Mucosa of descending colon (tissue), 3 donors: ENCODE data around the gene FA2H. TPM values are rescaled to one million over a fixed set of nuclear protein-coding genes. Genes with fewer than 3 reads are reported as not detected.

ENCODE experiments used
- ATAC-seq: fragments of 200-7000 bp; cut with Tn5 transposase; one replicate; pipeline ENCODE4 v1.9.1; 2020; ENCODE audit warnings: mild to moderate bottlenecking, moderate library complexity
- DNase-seq, 3 donors: peaks; one replicate each; pipeline ENCODE4 v3.0.0-alpha.2; 2020
- H3K36me3 ChIP-seq: fragments of 200-600 bp; one replicate; pipeline ENCODE4 v1.8.0; 2021; ENCODE audit warnings: low read depth, mild to moderate bottlenecking
- H3K4me1 ChIP-seq: fragments of 200-600 bp; one replicate; pipeline ENCODE4 v1.8.0; 2021; ENCODE audit warnings: low read depth, mild to moderate bottlenecking
- H3K4me3 ChIP-seq: fragments of 200-600 bp; one replicate; pipeline ENCODE4 v1.8.0; 2021; ENCODE audit warnings: mild to moderate bottlenecking
- H3K9me3 ChIP-seq: fragments of 200-600 bp; one replicate; pipeline ENCODE4 v1.8.0; 2021; ENCODE audit warnings: mild to moderate bottlenecking
- CTCF ChIP-seq: fragments of 200-600 bp; IDR thresholded peaks from one replicate; pipeline ENCODE4 v1.8.0; 2022; ENCODE audit warnings: antibody characterized with exemption, mild to moderate bottlenecking
- intact Hi-C, 2 donors: fragments of 100-400 bp; cut with DNase I in 1 of 2; cut with micrococcal nuclease in 1 of 2; formaldehyde crosslinking; loops; one replicate each; pipeline versions ENCODE4 v1.11.0 to v1.11.1; 2022; cut with DNase I, micrococcal nuclease
- total RNA-seq, 3 donors: library from RNA; stranded (reverse); fragmentation: NEBNext Ultra II Directional in 2 of 3; extraction: Animal tissue kit (Norgen Biotek cat#: 25700) in 2 of 3; gene quantifications; one replicate each; pipeline versions ENCODE4 v1.2.1 to v1.2.4, GENCODE V29; 2021 to 2023
- donor health status: DM: no; HTN: no; CAD: no; lungs with moderate emphysema.
- donor health status: DM: no; HTN: no; CAD: no.
- donor health status: DM: no; HTN: yes; CAD: no.

The FA2H gene
- total RNA-seq, 3 donors from 2014 or later, result 17.3 to 60.0 (median 44.0) TPM

GRCh38 chr16:74748616-74749026 lies 26.0 kb downstream of the FA2H start:
- Histone ChIP-seq H3K36me3 (no peaks in the 10 kb centered on the region), H3K4me1 (no peaks in the 10 kb centered on the region), H3K4me3 (no peak overlapping the region), H3K9me3 (no peaks in the 10 kb centered on the region)
- TF ChIP-seq CTCF, result no peak
- DNase-seq (peak in 1 of 3 donors; percentile 17), ATAC-seq (no peak)
- intact Hi-C loops, result no loop called here

DNA sequence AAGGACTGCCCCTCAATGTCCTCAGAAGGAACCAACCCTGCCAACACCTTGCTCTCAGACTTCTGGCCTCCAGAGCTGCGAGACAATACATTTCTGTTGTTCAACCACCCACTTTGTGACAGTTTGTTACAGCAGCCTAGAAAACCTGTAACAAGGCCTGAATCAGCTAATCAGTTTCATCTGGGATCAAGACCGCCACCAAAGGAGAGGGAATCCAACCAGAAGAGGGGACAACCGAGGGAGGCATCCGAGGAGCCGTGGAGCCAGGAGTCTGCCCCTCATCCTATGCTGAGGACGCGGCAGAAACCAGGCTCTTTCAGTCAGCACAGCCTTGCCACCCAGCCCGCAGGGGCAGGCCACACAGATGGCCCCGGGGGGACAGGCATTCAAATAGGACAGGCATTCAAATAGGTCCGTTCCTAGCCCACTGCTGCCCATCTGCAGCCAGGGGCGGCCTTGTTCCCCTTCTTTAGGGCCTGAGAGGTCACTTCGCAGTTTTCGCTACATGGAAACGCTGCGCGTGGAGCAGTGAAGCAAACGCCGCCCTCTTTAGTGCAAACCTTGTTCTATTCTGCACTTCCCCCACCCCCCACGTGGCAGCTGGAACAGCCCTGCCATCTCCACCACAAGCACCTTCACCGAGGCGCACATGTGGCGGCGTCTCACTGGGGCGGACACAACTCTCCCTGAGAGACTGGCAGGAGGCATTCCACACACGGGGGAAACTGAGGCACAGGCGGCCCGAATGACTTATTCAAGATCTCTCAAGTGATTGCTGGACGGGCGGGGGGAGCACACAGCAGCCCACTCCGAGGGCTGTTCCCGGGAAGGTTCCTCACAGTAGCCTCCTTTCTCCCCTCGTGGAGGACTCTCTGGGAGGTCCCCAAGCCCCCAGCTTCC lies 26.7 kb downstream of the FA2H start:
- H3K9me3 ChIP-seq, result no peaks in the 10 kb centered on the region
- ATAC-seq, result no peak
- no peak for TF ChIP-seq CTCF
- H3K4me1 ChIP-seq, result peaks cover 3% of the 10 kb centered on the region
- peak in 1 of 3 donors; percentile 24 for DNase-seq
- H3K4me3 ChIP-seq, result no peak overlapping the region
- H3K36me3 ChIP-seq, result no peaks in the 10 kb centered on the region
- intact Hi-C loops, result no loop called here

DNA sequence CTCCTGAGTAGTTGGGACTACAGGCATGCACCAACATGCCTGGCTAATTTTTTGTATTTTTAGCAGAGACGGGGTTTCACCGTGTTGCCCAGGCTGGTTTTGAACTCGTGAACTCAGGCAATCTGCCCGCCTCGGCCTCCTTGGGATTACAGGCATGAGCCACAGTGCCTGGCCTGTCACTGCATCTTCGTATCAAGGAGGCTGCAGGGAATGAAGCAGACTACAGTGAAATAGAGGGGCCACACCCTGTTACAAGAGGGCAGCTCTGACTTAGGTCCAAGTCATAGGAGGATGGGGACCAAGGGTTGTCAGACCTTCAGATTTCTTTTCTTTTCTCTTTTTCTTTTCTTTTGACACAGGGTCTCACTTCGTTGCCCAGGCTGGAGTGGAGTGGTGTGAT lies 28.7 kb downstream of the FA2H start:
- ATAC-seq, result no peak
- intact Hi-C loops, result no loop called here
- no peaks in the 10 kb centered on the region for H3K9me3 ChIP-seq
- H3K4me3 ChIP-seq, result no peak overlapping the region
- no peaks in the 10 kb centered on the region for H3K36me3 ChIP-seq
- no peak for TF ChIP-seq CTCF
- peaks cover 21% of the 10 kb centered on the region for H3K4me1 ChIP-seq
- DNase-seq, result peak in 1 of 3 donors; percentile 25

- peaks cover 24% of the 10 kb centered on the region for H3K4me1 ChIP-seq
- H3K36me3 ChIP-seq, result no peaks in the 10 kb centered on the region
- no peak for TF ChIP-seq CTCF
- ATAC-seq, result no peak
- DNase-seq, result peak in 1 of 3 donors; percentile 27
- H3K9me3 ChIP-seq, result no peaks in the 10 kb centered on the region
- intact Hi-C loops, result no loop called here
- H3K4me3 ChIP-seq, result no peak overlapping the region
Observed at GRCh38 chr16:74745109-74745615, 29.5 kb downstream of the FA2H start.

DNA sequence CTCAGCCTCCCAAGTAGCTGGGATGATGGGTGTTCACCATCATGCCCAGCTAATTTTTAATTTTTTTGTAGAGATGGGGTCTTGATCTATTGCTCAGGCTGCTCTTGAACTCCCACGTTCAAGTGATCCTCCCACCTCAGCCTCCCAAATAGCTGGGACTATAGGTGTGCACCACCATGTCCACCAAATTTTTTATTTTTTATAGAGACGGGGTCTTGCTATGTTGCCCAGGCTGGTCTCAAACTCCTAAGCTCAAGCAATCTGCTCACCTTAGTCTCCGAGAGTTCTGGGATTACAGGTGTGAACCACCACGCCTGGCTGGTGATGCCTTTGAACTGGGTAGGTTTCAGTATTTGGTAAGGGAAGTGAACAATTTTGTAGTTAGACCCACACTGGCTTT lies 30.1 kb downstream of the FA2H start:
- ATAC-seq, result no peak
- peak in 1 of 3 donors; percentile 16 for DNase-seq
- Histone ChIP-seq H3K4me1 (peaks cover 24% of the 10 kb centered on the region), H3K36me3 (no peaks in the 10 kb centered on the region), H3K9me3 (no peaks in the 10 kb centered on the region), H3K4me3 (no peak overlapping the region)
- intact Hi-C loops, result no loop called here
- TF ChIP-seq CTCF, result no peak
